ENCODE results near the gene PPM1B.

GRCh38 chr2:44152865-44153669 lies 15.6 kb upstream of the PPM1B start:
- TF ChIP-seq, protein P1, sequence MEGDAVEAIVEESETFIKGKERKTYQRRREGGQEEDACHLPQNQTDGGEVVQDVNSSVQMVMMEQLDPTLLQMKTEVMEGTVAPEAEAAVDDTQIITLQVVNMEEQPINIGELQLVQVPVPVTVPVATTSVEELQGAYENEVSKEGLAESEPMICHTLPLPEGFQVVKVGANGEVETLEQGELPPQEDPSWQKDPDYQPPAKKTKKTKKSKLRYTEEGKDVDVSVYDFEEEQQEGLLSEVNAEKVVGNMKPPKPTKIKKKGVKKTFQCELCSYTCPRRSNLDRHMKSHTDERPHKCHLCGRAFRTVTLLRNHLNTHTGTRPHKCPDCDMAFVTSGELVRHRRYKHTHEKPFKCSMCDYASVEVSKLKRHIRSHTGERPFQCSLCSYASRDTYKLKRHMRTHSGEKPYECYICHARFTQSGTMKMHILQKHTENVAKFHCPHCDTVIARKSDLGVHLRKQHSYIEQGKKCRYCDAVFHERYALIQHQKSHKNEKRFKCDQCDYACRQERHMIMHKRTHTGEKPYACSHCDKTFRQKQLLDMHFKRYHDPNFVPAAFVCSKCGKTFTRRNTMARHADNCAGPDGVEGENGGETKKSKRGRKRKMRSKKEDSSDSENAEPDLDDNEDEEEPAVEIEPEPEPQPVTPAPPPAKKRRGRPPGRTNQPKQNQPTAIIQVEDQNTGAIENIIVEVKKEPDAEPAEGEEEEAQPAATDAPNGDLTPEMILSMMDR (conservative IDR thresholded peaks at IDR 0.05 in 1 of 2, IDR thresholded peaks at IDR 0.05 in 1 of 2; ENCODE audit: low read depth in 1 of 2, low read length in 2 of 2): no peak
- TF ChIP-seq EZH2 (IDR thresholded peaks at IDR 0.05; ENCODE audit: low read length, missing control alignments): no peak

Measured in fibroblast of lung (primary cell).